GM21526 (cell line): Measurements from ENCODE around the gene REEP6.

Experiments
- ATAC-seq: cut with Tn5 transposase; IDR thresholded peaks from one replicate; pipeline ENCODE4 v1.9.1; 2021; ENCODE audit warnings: moderate library complexity; ENCODE audit not compliant: unreplicated experiment, low FRiP score

Gene REEP6

DNA sequence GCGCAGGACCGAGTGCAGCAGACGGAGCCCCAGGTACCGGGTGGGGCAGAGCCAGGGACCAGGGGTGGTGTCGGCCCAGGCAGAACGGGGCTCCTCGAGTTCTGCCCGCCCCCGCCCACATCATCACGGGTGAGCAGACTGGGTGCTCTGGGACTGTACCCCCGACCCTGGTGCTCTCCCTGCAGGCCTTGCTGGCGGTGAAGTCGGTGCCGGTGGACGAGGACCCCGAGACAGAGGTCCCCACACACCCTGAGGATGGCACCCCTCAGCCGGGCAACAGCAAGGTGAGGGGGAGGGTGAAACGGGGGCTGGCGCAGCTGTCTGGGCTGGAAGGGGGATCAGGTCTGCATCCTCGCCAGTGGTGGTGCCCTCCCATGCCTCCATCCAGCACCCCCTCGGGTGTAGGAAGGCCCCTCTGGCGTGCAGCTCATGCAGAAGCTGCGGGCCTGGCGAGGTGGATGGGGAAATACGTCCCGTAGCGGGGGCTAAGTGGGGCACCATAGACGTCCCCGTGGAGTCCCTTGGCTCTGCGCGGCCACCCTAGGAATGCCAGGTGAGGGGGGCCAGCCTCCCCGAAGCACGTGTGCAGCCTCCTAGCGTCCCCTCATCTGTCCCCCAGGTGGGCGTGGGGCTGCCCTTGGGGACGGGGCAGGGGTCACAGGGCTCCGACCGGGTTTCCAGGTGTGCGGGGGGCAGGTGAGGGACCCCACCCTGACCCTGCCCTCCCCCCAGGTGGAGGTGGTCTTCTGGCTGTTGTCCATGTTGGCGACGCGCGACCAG lies 34.7 kb upstream of the REEP6 start:
- no peak for ATAC-seq

DNA sequence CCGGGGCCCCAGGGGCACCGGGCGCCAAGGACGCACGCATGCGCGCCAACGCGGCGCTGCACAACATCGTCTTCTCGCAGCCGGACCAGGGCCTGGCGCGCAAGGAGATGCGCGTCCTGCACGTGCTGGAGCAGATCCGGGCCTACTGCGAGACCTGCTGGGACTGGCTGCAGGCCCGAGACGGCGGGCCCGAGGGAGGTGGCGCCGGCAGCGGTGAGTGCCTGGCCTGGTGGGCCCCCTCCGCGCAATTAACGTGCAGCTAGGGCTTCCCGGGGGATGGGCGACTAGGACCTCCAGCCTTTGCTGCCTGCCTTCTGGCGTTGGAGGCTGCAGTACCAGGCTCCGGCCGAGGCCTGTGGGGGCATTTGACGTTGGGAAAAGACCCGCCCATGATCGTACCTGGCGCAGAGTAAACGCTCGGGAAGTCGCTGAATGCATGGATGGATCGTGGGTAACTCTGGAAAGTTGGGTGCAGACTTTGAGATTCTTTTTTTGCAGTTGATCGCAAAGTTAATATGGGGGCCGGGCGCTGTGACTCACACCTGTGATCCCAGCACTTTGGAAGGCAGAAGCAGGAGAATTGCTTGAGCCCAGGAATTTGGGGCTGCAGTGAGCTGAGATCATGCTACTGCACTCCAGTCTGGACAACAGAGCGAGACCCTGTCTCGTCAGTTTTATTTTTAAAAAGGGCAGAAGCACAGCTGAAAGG lies 33.8 kb upstream of the REEP6 start:
- ATAC-seq: no peak

DNA sequence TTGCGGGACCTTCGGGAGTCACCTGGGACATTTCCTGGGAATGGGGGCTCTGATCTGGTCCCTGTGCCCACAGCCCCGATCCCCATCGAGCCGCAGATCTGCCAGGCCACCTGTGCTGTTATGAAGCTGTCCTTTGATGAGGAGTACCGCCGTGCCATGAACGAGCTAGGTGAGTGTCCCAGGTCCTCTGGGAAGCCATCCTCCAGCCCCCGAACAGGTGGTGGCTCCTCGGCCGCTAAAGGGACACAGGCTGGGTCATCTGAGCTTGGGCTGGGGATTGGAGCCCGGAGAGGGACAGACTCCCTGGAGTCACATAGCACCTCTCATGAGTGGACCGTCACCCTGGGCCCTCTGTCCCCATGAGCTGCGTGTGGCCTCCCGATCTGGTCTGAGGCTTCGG lies 33.1 kb upstream of the REEP6 start:
- ATAC-seq: no peak

DNA sequence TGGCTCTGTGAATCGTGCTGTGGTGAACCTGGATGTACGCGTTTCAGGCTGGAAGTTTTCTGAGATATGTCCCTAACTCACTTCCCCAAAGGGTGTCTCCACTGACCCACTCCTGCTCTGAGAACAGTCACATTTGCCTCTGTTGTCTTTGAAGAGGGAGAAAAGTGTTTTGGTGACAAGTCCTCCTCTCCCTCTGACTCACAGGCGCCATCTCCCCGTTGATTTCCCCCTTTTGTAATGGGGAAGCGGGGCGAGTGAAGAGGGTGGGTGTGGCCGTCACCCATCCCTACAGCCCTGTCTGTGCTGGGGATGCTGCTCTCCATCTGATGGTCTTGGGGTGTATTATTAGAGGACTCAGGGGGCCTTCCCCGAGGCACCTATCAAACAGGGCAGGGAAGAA lies 31.5 kb upstream of the REEP6 start:
- ATAC-seq: no peak

DNA sequence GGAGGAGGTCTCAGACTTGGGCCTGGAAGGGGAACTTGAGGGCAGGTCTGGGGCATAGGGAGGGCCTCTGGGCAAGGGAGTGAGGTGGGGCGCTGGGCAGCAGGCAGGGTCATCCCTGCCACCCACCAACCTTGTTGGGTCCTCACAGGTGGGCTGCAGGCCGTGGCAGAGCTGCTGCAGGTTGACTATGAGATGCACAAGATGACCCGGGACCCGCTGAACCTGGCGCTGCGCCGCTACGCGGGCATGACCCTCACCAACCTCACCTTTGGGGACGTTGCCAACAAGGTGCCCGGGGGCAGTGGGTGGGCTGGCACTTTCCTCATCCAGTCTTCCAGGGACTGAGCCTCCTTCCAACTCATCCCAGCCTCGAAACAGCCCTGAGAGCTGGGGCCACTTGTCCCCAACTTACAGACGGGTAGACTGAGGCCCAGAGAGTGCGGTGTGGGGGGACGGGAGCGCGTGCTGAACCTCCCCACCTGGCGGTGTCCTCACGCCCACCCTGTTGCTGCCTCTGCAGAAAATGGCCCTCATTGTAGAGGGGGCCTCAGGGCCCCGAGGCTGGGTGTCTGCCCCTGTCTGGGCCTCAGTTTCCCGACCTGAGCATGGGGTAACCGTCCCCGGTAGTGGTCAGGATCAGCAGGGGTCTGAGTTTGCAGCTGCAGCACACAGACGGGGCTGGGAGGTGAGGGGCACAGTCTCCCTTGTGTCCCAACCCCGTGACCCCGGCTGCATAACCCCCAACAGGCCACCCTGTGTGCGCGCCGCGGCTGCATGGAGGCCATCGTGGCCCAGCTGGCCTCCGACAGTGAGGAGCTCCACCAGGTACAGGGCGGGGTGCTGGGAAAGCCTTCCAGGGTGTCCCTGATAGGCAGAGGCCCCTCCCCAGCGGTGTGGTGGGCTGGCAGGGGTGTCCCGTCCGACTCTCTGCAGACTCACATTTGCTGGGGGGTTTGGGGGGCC lies 30.7 kb upstream of the REEP6 start:
- no peak for ATAC-seq

DNA sequence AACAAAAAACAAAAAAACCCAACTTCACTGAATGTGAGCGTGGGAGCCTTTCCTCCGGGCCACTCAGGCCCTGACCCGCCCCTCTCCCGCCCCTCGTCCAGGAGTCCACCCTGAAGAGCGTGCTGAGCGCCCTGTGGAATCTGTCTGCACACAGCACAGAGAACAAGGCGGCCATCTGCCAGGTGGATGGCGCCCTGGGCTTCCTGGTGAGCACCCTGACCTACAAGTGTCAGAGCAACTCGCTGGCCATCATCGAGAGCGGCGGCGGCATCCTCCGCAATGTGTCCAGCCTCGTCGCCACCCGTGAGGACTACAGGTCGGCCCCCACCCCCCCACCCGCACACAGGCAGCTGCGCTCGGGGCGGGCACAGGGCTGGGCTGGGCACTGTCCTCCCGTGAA lies 29.1 kb upstream of the REEP6 start:
- no peak for ATAC-seq

DNA sequence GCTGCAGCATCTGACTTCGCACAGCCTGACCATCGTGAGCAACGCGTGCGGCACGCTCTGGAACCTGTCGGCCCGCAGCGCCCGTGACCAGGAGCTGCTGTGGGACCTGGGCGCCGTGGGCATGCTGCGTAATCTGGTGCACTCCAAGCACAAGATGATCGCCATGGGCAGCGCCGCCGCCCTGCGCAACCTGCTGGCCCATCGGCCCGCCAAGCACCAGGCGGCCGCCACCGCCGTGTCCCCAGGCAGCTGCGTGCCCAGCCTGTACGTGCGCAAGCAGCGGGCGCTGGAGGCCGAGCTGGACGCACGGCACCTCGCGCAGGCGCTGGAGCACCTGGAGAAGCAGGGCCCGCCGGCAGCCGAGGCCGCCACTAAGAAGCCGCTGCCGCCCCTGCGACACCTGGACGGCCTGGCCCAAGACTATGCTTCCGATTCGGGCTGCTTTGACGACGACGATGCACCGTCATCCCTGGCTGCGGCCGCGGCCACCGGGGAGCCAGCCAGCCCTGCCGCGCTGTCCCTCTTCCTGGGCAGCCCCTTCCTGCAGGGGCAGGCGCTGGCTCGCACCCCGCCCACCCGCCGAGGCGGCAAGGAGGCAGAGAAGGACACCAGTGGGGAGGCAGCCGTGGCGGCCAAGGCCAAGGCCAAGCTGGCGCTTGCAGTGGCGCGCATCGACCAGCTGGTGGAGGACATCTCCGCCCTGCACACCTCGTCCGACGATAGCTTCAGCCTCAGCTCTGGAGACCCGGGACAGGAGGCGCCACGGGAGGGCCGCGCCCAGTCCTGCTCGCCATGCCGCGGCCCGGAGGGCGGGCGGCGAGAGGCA lies 25.6 kb upstream of the REEP6 start:
- ATAC-seq: no peak

DNA sequence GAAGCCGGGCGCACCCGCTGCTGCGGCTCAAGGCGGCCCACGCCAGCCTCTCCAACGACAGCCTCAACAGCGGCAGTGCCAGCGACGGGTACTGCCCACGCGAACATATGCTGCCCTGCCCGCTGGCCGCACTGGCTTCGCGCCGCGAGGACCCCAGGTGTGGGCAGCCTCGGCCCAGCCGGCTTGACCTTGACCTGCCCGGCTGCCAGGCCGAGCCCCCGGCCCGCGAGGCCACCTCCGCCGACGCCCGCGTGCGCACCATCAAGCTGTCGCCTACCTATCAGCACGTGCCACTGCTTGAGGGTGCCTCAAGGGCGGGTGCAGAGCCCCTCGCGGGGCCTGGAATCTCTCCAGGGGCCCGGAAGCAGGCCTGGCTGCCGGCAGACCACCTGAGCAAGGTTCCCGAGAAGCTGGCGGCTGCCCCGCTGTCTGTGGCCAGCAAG lies 24.9 kb upstream of the REEP6 start:
- ATAC-seq: no peak

DNA sequence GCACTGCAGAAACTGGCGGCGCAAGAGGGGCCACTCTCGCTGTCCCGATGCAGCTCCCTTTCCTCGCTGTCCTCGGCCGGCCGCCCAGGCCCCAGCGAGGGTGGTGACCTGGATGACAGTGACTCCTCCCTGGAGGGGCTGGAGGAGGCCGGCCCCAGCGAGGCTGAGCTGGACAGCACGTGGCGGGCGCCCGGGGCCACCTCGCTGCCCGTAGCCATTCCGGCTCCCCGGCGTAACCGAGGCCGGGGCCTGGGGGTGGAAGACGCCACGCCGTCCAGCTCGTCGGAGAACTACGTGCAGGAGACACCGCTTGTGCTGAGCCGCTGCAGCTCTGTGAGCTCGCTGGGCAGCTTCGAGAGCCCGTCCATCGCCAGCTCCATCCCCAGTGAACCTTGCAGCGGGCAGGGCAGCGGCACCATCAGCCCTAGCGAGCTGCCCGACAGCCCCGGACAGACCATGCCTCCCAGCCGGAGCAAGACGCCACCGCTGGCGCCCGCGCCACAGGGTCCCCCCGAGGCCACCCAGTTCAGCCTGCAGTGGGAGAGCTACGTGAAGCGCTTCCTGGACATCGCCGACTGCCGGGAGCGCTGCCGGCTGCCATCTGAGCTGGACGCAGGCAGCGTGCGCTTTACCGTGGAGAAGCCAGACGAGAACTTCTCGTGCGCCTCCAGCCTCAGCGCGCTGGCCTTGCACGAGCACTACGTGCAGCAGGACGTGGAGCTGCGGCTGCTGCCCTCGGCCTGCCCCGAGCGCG lies 24.3 kb upstream of the REEP6 start:
- ATAC-seq: no peak

DNA sequence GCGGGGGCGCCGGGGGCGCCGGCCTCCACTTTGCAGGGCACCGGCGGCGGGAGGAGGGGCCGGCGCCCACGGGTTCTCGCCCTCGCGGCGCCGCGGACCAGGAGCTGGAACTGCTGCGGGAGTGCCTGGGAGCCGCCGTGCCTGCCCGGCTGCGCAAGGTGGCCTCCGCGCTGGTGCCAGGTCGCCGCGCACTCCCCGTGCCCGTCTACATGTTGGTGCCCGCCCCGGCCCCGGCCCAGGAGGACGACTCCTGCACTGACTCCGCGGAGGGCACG lies 23.8 kb upstream of the REEP6 start:
- ATAC-seq: no peak

DNA sequence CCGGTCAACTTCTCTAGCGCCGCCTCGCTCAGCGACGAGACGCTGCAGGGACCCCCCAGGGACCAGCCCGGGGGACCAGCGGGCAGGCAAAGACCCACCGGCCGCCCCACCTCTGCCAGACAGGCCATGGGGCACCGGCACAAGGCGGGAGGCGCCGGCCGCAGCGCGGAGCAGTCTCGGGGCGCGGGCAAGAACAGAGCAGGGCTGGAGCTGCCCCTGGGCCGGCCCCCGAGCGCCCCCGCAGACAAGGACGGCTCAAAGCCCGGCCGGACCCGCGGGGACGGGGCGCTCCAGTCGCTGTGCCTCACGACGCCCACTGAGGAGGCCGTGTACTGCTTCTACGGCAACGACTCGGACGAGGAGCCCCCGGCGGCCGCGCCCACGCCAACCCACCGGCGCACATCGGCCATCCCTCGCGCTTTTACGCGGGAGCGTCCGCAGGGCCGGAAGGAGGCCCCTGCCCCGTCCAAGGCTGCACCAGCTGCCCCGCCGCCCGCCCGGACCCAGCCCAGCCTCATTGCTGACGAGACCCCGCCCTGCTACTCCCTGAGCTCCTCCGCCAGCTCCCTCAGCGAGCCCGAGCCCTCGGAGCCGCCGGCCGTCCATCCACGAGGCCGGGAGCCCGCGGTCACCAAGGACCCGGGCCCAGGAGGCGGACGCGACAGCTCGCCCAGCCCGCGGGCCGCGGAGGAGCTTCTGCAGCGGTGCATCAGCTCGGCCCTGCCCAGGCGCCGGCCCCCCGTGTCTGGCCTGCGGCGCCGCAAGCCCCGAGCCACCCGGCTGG lies 23.3 kb upstream of the REEP6 start:
- ATAC-seq: no peak

DNA sequence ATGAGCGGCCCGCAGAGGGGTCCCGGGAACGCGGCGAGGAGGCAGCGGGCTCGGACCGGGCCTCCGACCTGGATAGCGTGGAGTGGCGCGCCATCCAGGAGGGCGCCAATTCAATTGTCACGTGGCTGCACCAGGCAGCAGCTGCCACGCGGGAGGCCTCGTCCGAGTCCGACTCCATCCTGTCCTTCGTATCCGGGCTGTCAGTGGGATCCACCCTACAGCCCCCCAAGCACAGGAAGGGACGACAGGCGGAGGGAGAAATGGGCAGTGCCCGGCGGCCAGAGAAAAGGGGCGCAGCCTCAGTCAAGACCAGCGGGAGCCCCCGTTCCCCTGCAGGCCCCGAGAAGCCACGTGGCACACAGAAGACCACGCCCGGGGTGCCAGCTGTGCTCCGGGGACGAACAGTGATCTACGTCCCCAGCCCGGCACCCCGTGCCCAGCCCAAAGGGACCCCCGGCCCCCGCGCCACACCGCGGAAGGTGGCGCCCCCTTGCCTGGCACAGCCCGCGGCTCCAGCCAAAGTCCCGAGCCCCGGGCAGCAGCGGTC lies 22.6 kb upstream of the REEP6 start:
- ATAC-seq: no peak

DNA sequence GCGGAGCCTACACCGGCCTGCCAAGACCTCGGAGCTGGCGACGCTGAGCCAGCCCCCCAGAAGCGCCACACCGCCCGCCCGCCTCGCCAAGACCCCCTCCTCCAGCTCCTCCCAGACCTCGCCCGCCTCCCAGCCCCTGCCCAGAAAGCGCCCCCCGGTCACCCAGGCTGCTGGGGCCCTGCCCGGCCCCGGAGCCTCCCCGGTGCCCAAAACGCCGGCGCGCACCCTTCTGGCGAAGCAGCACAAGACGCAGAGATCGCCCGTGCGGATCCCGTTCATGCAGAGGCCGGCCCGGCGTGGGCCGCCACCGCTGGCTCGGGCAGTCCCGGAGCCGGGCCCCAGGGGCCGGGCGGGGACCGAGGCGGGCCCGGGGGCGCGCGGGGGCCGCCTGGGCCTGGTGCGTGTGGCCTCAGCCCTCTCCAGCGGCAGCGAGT lies 22.1 kb upstream of the REEP6 start:
- no peak for ATAC-seq

DNA sequence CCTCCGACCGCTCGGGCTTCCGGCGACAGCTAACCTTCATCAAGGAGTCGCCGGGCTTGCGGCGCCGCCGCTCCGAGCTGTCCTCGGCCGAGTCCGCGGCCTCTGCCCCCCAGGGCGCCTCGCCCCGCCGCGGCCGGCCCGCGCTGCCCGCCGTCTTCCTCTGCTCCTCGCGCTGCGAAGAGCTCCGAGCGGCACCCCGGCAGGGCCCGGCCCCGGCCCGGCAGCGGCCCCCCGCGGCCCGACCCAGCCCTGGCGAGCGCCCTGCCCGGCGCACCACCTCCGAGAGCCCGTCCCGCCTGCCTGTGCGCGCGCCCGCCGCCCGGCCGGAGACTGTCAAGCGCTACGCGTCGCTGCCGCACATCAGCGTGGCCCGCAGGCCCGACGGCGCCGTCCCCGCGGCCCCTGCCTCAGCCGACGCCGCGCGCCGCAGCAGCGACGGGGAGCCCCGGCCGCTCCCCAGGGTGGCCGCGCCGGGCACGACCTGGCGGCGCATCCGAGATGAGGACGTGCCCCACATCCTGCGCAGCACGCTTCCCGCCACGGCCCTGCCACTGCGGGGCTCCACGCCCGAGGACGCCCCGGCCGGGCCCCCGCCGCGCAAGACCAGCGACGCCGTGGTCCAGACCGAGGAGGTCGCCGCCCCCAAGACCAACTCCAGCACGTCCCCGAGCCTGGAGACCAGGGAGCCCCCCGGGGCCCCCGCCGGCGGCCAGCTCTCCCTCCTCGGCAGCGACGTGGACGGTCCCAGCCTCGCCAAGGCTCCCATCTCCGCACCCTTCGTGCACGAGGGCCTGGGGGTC lies 21.5 kb upstream of the REEP6 start:
- no peak for ATAC-seq

DNA sequence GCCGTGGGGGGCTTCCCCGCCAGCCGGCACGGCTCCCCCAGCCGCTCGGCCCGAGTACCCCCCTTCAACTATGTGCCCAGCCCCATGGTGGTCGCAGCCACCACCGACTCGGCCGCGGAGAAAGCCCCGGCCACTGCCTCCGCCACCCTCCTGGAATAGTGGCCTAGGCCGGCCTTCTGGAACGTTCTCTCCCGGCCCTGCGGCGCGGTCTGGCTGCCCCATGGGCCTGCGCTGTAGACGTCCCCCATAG lies 21.0 kb upstream of the REEP6 start:
- ATAC-seq: no peak

DNA sequence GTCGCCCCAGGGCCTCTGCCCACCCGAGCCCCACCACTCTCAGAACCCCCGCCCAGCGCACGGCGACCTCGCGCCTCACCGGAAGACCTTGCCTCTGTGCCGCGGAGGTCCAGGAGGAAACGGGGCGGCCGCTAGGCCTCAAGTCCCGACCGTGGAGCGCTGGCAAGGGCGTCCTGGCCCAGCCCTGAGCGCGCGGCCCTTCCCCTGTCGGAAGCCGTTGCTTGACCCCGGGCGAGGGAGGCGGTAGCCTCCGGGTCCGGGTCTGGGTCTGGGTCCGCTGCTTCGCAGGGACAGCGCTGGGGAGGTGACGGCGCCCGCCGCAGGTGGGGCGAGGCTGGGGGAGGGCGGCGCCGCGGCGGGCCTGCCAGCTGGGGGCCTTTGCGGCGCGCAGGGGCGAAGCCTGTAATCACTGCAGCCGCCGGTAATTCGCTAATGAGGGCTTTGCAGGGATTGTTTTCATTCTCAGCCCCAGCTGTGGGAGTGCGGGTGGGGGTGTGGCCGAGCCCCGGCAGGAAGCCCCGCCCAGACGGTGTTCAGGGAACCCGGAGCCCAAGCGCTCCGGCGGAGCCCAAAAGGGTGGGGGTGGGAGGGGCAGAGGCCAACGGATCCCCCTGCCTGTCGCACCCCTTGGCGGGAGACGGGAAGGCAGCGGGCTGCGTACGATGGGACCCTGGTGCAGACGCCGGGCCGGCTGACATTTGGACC lies 20.5 kb upstream of the REEP6 start:
- no peak for ATAC-seq

DNA sequence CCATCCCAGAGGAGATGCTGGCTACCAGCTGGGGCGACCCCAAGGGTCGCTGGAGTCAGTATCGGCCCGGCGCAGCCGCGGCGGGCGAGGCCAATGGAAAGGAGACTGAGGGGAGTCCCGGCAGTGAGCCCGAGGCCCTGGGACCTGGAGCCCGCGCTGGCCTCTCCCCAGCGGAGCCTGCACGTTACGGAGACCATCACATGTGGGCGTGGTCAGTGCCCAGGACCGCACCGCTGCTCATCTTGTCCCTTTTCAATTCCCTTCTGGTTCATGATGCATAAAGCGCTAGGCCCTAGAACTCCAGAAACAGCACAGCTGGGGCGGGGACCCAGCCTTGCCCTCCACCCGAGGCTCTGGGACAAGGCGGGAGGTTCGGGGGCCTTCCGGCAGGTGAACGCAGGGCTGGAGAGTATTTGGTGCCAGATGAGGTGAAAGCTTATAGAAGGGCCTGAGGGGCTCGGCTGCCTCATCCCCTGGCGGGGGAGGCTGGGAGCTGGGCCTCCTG lies 19.9 kb upstream of the REEP6 start:
- no peak for ATAC-seq
